DOHH2 (cell line): ENCODE data around the gene HK1.

Experiments
- EZH2phosphoT487 ChIP-seq: fragments of 200-600 bp; sonication (generic); IDR thresholded peaks from 2 replicates; pipeline ENCODE4 v1.6.1; 2017; ENCODE audit warnings: borderline replicate concordance, mild to moderate bottlenecking, antibody characterized with exemption, low read length, moderate library complexity, mixed read lengths
- TF ChIP-seq, protein P1 (sequence below): fragments of 200-600 bp; sonication (generic); IDR thresholded peaks from one replicate; pipeline ENCODE4 v1.5.1; 2014; ENCODE audit warnings: antibody characterized with exemption, mild to moderate bottlenecking, low read depth, low read length; ENCODE audit not compliant: poor library complexity, severe bottlenecking

DNA sequence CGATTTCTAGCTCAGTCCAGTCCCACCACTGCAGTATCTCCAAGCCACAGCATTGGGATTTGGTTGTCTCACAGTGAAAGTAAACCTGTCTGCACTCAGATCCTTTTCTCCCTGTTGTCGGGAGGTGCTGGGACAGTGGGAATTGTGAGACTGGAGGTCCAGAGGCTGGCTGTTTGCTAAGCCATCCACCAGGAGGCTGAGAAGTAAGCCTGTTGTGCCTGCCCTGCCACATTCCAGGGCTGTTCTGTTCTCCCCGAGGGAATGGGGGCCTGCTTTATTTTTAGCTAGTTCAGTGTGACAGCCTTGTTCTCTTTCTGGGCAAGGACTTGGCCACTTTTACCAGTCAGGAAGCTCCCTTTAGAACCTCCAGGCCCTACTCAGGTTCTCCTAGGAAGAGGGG, 54.9 kb downstream of the HK1 start:
- TF ChIP-seq, protein P1, sequence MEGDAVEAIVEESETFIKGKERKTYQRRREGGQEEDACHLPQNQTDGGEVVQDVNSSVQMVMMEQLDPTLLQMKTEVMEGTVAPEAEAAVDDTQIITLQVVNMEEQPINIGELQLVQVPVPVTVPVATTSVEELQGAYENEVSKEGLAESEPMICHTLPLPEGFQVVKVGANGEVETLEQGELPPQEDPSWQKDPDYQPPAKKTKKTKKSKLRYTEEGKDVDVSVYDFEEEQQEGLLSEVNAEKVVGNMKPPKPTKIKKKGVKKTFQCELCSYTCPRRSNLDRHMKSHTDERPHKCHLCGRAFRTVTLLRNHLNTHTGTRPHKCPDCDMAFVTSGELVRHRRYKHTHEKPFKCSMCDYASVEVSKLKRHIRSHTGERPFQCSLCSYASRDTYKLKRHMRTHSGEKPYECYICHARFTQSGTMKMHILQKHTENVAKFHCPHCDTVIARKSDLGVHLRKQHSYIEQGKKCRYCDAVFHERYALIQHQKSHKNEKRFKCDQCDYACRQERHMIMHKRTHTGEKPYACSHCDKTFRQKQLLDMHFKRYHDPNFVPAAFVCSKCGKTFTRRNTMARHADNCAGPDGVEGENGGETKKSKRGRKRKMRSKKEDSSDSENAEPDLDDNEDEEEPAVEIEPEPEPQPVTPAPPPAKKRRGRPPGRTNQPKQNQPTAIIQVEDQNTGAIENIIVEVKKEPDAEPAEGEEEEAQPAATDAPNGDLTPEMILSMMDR: no peak
- no peak for TF ChIP-seq EZH2phosphoT487
